ENCODE results near the gene TSEN2.
"Not testable (repeated sequence)": the region's sequence is repeated elsewhere in the genome, so short reads cannot be mapped to it uniquely, and the experiment has no call there.

The TSEN2 gene

GRCh38 chr3:12452361-12453330 lies 31.6 kb upstream of the TSEN2 start:
- DNase-seq: no peak

GRCh38 chr3:12454076-12454815 lies 30.0 kb upstream of the TSEN2 start:
- DNase-seq: no peak

GRCh38 chr3:12454816-12455121 lies 29.5 kb upstream of the TSEN2 start:
- no peak for DNase-seq

- DNase-seq: no peak
Measured at GRCh38 chr3:12455740-12456139, 28.5 kb upstream of the TSEN2 start.

GRCh38 chr3:12456441-12456840 lies 27.8 kb upstream of the TSEN2 start:
- DNase-seq: no peak

- not testable (repeated sequence) for DNase-seq
Measured at GRCh38 chr3:12457380-12457779, 26.9 kb upstream of the TSEN2 start.

- no peak for DNase-seq
Measured at GRCh38 chr3:12458901-12459300, 25.4 kb upstream of the TSEN2 start.

- DNase-seq: no peak
Measured at GRCh38 chr3:12460127-12460526, 24.2 kb upstream of the TSEN2 start.

GRCh38 chr3:12461097-12461649 lies 23.1 kb upstream of the TSEN2 start:
- no peak for DNase-seq

- DNase-seq: no peak
Measured at GRCh38 chr3:12462159-12462947, 21.9 kb upstream of the TSEN2 start.

GRCh38 chr3:12463686-12464085 lies 20.6 kb upstream of the TSEN2 start:
- DNase-seq: no peak

- DNase-seq: no peak
Measured at GRCh38 chr3:12464181-12464580, 20.1 kb upstream of the TSEN2 start.

- no peak for DNase-seq
Measured at GRCh38 chr3:12465151-12465835, 19.0 kb upstream of the TSEN2 start.

- DNase-seq: no peak
Measured at GRCh38 chr3:12465836-12466225, 18.4 kb upstream of the TSEN2 start.

- DNase-seq: no peak
Measured at GRCh38 chr3:12467746-12468145, 16.5 kb upstream of the TSEN2 start.

GRCh38 chr3:12468276-12468675 lies 16.0 kb upstream of the TSEN2 start:
- DNase-seq: no peak

- no peak for DNase-seq
Measured at GRCh38 chr3:12468757-12469156, 15.5 kb upstream of the TSEN2 start.

- DNase-seq: not testable (repeated sequence)
Measured at GRCh38 chr3:12469222-12469621, 15.1 kb upstream of the TSEN2 start.

- no peak for DNase-seq
Measured at GRCh38 chr3:12470111-12470510, 14.2 kb upstream of the TSEN2 start.

- DNase-seq: no peak
Measured at GRCh38 chr3:12470680-12471079, 13.6 kb upstream of the TSEN2 start.

GRCh38 chr3:12471241-12471640 lies 13.0 kb upstream of the TSEN2 start:
- DNase-seq: peak; percentile 29

- no peak for DNase-seq
Measured at GRCh38 chr3:12472000-12472610, 12.2 kb upstream of the TSEN2 start.

Measured in activated CD8-positive, alpha-beta memory T cell treated with anti-CD3 and anti-CD28 coated beads, Interleukin-2, amount 50 U/mL, for 4 hours (primary cell).